HG02970 (cell line): ENCODE measurements around the gene RPL12.
A peak's percentile ranks its signal among the peaks of the same experiment; 100 is the strongest.

Source experiments
- ATAC-seq: cut with Tn5 transposase; IDR thresholded peaks from one replicate; pipeline ENCODE4 v1.9.1; 2021; ENCODE audit warnings: mild to moderate bottlenecking, moderate library complexity, moderate number of reproducible peaks; ENCODE audit not compliant: unreplicated experiment, low FRiP score

Gene RPL12

DNA sequence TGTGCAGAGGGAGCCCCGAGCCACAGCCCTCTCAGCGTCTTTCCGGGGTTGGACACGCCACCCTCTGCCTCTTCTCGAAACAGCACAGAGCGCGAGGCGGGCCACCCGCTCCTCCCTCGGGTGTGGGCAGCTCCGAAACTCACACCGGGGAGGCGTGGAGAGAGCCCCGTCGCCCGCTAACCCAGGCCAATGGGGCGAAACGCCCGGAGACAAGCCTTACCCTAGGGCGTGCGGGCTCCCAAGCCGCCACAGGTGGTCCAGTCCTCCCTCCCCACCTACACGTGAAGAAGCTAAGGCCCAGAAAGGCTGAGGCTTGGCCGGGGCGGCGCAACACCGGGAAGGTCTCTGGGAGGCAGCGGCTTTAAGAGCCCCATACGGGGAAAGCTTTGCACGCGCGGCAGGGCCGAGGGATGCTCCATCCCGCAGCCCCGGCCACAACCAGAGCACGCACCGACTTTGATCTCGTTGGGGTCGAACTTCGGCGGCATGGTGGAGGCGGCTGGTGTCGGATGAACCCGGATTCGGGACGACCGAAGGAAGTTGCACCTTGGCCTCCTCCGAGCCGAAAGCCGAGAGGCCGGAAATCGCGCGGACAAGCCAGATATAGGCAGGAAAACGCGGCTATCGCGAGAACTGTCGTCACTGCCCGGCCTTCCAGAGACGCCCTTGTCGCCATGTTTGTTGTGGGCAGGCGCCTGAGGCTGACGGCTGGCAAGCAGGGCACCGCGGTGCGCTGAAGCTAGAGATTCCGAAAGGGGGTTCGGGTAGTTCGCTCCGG is at the start of gene RPL12, which contains the start of gene LRSAM1:
Gene RPL12, minus strand, starts transcription at position 577 of the 778 bp plus-strand sequence. Its CDS starts 89 bp downstream, at position 488.
Gene LRSAM1, plus strand, starts transcription at position 681 of the 778 bp plus-strand sequence. CDS start 3,018 bp downstream, outside the sequence.
- ATAC-seq: peak; percentile 71

DNA sequence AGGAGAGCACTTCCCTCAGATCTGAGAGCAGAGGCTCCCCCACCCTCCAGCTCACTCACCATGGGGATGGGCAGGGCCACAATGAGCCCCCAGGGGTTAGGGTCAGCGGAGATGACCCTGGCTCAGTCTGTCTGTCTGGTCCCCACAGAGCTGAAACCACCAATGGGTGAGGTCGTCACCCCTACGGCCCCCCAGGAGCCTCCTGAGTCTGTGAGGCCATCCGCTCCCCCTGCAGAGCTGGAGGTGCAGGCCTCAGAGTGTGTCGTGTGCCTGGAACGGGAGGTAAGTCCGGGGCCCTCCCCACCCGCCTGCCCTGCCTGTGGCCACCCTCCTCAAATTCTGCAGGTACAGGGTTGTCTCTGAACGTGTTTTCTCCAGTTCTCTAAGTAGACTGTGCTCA is 49.7 kb upstream of the RPL12 start:
- no peak for ATAC-seq

DNA sequence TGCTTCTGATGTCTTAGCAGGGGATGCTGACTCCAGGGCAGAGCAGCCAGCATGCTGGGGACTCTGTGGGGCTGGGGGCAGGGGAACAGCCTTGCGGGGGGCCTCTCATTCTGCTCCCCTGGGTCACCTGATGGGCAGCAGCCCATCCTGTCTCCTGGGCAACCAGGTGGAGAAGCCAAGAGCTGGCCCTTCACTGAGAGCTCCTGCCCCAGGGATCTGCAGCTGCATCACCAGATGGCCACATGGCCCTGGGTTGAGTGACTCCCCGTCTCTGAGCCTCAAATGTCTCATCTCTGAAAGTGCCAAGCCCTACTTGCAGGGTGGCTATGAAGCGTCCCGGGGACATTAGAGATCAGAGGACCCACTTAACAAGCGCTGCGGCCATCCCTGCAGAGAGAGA is 49.2 kb upstream of the RPL12 start:
- ATAC-seq: no peak

DNA sequence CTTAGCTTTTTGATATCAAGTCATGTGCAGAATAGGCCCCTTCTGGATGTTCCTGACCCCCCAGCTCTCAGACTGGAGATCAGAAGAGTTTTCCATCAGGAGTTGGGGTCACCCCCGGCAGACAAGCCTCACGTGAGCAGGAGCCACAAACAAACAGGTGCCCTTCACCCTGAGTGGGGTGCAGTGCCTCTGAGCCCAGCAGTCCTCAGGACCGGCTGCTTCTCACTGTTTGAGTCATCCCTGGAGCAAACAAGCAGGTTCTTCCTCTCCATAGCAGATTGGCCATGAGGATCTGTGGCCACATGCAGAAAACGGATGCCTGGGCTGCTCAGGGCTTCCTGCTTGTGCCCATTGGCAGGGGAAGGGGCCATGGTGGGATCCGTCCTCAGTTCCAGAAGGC is 47.1 kb upstream of the RPL12 start:
- ATAC-seq: no peak

DNA sequence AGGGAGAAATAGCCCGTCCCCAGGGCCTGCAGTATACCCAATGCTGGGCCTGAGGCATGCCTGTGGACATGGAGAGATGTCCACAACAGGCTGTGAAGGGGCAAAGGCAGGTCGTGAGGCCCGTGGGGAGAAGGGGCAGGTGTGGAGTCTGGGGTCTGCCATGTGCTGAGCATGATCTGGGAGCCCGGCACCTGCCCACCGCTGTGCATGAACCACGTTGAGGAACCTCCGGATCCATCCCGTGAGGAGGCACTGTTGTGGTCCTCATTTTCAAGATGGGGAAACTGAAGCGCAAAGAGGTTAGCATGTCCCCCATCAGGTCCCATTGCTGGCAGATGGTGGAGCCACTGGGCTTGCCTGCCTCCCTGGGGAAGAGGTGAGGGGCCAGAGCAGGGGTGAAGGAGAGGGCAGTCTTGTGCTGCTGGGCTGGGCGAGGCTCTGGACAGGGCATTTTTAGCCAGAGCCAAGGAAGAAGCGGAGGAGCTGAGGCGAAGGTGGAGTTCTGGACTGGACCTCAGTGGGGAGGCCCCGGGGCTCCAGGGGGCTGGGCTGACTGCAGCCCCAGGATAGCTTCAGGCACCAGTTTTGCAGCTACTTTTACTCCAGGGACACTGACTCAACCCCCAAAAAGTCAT is 46.6 kb upstream of the RPL12 start:
- no peak for ATAC-seq

DNA sequence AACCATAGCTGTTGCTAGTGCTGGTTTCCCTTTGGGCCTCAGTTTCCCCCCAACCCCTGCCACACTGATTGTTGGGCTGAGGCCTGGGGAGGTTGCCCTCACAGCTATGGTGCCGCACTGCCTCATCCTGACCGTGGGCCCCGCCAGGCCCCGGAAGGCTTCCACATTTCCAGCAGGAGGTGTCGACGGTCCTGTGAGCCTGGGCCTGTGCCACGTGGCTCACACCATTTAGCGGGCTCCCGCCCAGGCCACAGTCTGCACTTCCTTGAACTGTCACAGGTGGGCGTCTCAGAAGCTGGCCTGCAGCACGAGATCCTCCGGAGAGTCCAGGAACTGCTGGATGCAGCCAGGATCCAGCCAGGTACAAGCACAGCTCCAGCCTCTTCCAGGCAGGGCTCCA is 45.8 kb upstream of the RPL12 start:
- no peak for ATAC-seq

DNA sequence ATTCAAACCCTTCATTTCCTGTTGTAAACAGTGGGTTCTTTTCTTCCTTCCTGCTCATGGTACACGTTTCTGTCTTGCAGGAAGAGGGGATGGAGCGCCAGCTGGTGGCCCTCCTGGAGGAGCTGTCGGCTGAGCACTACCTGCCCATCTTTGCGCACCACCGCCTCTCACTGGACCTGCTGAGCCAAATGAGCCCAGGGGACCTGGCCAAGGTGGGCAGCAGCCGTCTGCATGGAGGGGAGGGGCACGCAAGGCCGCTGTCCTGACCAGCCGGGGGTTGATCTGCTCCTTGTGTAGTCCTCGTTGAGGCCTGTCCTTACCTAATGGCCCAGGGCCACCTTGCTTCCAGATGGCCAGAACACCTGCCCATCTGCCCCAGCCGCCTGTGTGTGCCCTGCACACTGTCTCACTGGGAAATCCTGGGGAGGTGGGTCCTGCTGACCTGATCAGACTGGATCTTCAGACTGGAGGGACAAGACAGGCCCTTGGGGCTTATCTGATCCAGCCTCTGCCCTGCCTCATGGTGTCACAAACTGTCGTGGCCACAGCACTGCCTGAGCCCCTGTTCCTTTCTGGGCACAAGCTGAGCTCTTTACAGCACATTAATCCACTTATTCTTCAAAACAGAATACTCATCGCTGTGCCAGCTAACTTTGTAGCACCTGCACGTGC is 44.8 kb upstream of the RPL12 start:
- ATAC-seq: no peak

DNA sequence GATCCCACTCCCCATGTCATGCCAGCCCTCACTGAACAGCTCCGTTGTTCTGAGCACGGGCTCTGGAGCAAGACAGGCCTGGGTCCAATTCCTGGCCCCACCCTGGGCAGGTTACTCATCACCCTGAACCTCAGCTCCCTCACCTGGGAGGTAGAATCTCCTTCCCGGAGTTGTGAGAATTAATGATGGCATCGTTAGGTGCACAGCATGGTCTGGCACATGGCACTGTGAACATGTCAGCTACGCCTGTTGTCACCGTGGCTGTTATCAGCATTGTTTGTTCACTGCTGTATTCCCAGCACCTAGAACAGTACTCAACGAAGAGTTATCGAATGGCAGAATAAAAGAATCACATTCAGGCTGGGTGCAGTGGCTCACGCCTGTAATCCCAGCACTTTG is 43.1 kb upstream of the RPL12 start:
- no peak for ATAC-seq

DNA sequence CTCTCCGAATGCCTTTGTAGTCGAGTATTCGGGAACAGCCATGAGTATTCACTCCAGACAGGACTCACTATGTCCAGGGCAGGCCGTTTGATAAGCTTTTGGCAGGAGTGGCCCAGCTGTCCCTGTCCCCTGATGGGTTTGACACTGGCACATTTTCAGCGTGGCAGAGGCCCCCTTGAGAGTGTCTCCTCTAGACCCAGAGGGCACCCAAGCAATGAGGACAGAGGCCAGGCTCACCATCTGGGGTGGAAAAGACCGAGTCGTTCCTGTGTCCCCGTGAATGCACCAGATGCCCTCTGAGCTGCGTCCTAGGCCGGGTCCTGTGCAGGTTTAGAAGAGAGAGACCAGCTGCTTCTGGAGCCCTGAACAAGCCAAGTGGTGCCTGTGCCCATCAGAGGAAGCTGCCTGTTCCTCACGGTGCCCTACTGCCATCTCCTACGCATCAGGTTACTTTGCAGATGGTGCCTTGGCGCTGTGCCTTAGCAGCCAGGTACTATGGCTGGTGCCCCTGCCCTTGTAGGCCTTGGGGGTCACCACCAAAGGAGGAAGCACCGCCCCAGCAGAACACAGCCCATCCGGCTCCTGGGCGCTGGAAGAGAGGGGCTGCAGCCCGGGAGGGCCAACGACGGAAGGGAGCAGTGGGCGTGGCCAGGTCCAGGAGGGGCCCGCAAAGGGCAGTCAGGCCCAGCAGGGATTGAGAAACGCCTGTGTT is 42.5 kb upstream of the RPL12 start:
- no peak for ATAC-seq

DNA sequence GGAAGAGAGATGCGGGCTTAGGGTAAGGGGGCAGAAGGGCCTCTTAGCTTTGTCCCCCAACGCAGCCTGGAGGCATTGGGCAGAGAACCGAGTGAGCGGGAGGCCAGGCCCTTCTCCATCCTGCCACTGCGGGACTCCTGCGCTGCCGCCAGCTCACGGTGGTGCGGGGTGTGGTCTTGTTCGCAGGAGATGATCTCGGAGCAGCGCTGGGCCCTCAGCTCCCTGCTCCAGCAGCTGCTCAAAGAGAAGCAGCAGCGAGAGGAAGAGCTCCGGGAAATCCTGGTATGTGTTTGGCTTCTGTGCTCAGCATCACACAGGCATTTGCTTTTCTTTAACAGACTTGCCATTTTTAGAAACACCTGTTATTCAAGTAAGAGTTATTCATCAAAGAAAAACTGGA is 41.4 kb upstream of the RPL12 start:
- no peak for ATAC-seq

DNA sequence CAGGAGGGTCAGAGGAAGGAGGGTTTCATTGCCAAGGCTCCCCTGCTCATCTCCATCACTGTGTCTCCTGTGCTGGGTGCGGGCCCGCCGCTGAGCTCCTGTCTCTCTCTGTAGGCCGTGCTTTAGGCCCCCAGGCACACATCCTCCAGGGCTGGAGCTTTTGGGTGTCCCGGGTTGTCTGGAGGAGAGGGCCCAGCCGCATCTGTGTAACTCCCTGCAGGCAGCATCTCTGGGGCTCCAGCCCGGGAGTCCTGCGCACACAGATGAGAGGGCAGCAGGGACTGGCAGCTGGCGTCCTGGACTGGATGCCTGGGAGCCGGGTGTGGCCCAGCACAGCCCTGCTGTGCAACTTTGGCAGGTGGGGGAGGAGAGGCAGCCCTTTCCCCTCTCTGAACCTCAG is 40.3 kb upstream of the RPL12 start:
- ATAC-seq: no peak

DNA sequence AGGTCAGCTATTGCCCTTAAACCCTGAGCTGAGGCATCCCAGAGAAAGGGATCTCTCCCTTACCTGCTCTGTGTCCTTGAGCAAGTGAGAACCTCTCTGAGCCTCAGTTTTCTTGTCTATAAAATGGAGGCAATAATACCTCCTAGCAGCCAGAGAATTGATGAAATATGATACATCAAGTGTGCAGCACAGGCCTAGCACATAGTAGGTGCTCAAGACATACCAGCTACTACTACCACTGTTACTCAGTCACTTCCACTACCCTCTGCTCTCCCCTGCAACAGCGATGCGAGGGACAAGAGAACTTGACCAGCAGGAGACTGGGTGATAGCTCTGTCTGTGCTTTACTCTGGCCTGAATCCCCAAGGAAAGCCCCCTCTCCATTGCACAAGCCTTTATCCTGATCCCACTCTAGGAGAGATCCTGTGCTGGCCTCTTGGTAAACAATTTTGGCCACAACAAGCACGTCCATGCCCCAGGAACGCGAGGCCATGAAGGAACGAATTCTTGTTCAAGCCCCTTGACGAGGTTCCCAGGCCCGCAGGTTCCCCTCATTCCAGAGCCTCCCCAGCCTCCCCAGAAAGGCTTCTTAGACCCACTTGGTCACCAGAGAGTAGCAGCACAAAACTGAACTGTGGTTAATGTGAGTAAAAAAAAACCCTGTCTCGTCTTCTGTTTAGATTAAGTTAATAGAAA is 39.5 kb upstream of the RPL12 start:
- no peak for ATAC-seq

DNA sequence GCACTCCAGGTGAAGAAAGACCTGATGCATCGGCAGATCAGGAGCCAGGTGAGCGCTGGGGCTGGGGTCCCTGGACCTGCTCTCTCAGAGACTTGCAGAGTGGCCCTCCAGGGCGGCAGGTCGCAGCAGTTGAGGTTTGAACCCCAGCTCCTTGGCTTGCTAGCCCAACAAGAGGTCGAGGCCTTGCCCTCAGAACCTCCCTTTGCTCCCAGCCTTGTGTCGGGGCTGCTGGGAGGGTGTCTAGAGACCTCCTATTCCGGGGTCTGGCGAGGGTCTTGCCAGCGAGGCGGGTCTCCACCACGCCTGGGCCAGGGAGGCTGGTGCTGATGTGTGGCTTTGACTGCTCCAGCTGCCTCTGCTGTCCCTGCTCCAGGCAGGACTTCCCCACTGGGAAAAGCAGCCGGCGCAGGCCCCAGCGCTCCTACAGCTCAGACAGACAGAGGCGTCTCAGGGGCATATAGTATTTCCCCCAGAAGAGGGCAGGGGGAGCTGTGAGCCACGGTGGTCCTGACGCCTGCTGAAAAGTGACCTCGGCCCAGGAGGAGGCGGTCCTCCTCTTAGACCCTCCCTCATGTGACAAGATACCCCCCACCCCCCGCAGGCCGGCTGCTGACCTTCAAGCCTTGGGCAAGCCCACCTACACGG is 38.4 kb upstream of the RPL12 start:
- no peak for ATAC-seq

DNA sequence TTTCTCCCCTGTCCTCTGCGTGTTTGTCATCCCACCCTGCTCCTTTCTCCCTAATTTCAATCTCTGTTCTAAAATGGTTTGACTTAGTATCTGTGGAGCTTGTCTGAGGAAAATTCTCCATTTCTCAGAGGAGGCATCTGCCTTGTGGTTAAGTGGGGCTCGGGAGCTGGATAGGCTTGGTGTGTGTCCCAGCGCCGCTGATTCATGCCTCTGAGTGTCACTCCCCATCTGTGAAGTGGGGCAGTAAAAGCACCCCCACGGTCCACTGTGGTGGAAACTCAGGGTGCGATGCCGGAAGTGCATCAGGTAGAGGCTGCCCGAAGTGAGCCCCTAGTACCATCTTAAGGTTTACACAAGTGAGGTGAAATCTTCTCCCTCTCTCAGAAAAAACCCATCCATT is 37.7 kb upstream of the RPL12 start:
- no peak for ATAC-seq

DNA sequence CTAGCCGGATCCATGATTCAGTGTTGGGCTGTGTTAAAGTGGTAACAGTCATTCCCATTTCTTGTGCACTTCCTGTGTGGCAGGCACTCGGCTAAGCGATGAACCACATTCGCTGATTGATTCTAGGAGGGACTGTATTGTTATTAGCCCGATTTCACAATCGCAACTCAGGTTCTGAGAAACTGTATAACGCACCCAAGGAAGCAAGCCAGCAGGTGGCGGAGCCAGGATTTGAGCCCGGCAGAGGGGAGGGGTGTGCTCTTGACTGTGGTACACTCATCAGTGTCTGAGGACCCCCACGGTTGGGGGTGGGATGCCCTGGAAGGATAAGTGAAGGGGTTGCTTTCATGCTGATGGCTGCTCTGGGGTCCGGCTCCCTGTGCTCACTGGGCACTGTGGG is 34.8 kb upstream of the RPL12 start:
- ATAC-seq: no peak

DNA sequence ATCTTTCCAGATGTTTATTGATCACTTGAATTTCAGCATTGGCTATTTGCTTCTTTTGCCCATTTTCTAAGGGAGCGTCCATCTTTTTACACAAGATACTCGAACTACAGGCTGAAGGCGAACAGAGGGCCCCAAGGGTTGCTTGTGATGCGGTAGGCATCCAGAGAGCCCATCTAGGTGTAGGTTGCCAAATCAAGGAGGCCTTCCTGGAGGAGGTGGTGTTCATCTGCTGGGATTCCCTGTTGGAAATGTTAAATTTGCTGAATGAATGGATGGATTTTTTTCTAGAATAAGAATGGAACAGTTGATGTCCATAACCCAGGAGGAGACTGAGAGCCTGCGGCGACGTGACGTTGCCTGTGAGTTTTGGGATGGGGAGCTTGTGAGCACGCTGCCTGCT is 31.5 kb upstream of the RPL12 start:
- no peak for ATAC-seq

DNA sequence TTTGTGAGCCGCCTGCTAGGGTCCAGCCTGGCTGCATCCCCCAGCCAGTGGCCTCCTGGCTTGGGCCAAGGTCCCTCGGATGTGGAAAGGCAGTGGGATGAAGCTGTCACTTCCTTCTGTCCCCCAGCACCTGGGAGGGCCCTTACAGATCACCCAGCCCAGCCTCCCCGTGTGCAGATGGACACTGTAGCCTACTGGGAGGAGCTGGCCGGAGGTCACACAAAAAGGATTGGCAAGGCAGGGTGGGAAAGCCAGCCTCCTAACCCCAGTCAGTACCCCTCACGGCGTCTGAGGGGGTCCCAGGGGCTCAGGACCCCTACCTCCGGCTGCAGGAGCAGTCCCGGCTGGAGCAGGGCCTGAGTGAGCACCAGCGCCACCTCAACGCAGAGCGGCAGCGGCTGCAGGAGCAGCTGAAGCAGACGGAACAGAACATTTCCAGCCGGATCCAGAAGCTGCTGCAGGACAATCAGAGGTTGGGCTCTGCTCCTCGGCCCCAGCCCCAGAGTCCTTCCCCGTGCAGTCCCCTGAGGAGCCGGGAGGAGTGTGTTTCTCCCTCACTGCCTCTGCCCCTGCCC is 28.4 kb upstream of the RPL12 start:
- ATAC-seq: no peak

DNA sequence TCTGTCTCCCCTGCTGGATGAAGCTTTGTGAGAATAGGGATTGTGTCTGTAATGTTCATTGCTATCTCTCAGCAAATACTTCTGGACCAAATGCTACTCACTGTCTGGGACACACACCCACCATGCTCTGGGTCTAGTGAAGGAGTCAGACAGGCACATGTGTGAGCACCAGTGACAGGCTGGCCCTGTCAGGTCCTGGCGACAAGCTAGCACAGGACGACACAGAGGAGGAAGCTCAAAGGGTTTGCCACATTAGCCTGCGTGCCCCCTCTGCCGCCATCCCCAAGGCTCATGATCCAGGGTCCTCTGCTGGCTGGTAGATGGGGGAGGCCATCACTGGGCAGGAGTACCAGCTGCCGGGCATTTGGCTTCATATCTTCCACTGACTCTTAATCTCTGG is 23.4 kb upstream of the RPL12 start:
- ATAC-seq: no peak

DNA sequence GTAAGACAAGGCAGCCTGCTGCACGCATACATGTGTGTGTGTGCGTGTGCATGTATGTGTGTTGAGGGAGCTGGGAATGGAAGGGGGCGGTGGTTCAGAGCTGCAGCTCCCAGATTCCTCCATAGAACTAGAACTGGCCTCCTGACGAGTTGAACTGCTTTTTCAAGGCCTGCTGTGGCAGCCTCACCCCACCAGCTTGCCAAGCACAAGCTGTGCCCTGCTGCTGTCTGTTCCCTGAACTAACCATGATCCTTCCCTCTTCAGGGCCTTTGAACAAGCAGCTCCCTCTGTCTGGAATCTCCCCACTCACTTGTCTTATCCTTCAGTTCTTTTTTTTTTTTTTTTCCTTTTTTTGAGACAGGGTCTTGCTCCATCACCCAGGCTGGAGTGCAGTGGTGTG is 22.7 kb upstream of the RPL12 start:
- ATAC-seq: no peak

DNA sequence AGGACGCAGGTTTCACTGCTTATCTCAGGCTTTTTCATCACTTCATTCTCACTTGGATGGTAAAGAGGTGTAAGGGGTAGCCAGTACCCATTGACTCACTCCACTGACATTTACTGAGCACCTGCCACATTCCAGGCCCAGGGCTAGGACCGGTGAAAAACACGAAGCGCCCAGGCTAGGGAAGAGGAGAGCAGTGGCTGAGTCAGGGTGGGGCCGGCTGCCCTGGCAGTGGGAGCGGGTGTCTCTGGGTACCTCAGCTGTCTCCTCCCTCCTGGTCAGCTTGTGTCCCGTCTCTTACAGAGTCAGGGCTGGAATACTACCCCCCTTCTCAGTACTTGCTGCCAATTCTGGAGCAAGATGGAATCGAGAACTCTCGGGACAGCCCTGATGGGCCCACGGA is 22.3 kb upstream of the RPL12 start:
- ATAC-seq: no peak
